ENCODE data around the gene TACC2. TPM values are rescaled to one million over a fixed set of nuclear protein-coding genes. Genes with fewer than 3 reads are reported as not detected.

TACC2 gene
- total and polyA plus RNA-seq, 2 donors (not counting 3 experiments of a cell fraction or from before 2014, with no cell fraction given), result 14.4 to 46.2 TPM

DNA sequence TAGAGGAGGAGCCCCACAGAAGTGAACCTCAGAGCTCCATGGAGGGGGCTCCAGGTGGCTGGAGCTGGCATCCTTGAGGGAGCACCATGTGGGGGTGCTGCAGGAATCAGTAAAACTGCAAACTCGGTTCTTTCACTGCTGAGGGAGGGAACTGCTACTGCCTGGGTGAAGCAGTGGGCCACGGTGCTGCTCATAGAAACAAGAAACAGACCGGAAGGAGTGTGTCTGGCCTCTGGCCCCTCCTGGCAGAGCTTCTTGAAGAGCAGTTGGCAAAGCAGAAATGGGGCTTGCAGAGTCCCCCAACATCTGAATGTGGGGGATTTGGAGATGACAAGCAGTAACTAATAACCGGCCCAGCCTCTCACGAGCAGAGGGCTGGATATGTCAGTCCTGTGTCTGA lies 23.8 kb downstream of the TACC2 start:
- dilution Hi-C loops (cut with MboI; ENCODE audit: extremely low pct_ligation_motif_present, low sequenced_read_pairs), result no loop called here
- no peaks in the 10 kb centered on the region for H4K20me1 ChIP-seq (replicated peaks; ENCODE audit: control insufficient read depth, extremely low read depth, insufficient read depth, low read length)
- H3K4me1 ChIP-seq (ENCODE audit: control insufficient read depth, extremely low read depth, insufficient read depth, low read length), result no peaks in the 10 kb centered on the region
- H3K27ac ChIP-seq (ENCODE audit: insufficient read depth, low read depth, low read length), result no peak overlapping the region
- ChIA-PET CTCF (interaction anchor here (0.6 to 1.0 kb wide), 2 partner anchors 30 to 42 kb away, joined by 3 read pairs; no protein-coding TSS in a partner anchor), POLR2A (no interaction called here)
- no peak overlapping the region for H3K9ac ChIP-seq (replicated peaks; ENCODE audit: extremely low read depth, insufficient read depth, low read length)
- no peaks in the 10 kb centered on the region for H3K79me2 ChIP-seq (ENCODE audit: control insufficient read depth, insufficient read depth, low read length)
- no peak overlapping the region for H3K4me2 ChIP-seq (ENCODE audit: insufficient read depth, low read length)
- no TSS peak for BruUV-seq (replicated peaks)
- H2AFZ ChIP-seq (ENCODE audit: low read depth, low read length), result no peak overlapping the region
- no peaks in the 10 kb centered on the region for H3K9me1 ChIP-seq (replicated peaks; ENCODE audit: control insufficient read depth, extremely low read depth, insufficient read depth, low read length)
- H3K27me3 ChIP-seq (ENCODE audit: control insufficient read depth in 2 of 2, insufficient read depth in 2 of 2, low read length in 2 of 2), result no peaks in the 10 kb centered on the region
- H3K9me3 ChIP-seq (replicated peaks; ENCODE audit: control insufficient read depth, insufficient read depth, low read length), result no peaks in the 10 kb centered on the region
- H3K4me3 ChIP-seq (replicated peaks in 1 of 3; ENCODE audit: insufficient read depth in 1 of 3, low read depth in 1 of 3, low read length in 3 of 3), result no peak overlapping the region
- TF ChIP-seq FOS (IDR thresholded peaks at IDR 0.05; ENCODE audit: borderline replicate concordance, insufficient read depth, low read length), result no peak
- TF ChIP-seq, protein P1, sequence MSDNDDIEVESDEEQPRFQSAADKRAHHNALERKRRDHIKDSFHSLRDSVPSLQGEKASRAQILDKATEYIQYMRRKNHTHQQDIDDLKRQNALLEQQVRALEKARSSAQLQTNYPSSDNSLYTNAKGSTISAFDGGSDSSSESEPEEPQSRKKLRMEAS (IDR thresholded peaks at IDR 0.05; ENCODE audit: insufficient read depth, insufficient read length), result no peak
- TF ChIP-seq, protein P2, sequence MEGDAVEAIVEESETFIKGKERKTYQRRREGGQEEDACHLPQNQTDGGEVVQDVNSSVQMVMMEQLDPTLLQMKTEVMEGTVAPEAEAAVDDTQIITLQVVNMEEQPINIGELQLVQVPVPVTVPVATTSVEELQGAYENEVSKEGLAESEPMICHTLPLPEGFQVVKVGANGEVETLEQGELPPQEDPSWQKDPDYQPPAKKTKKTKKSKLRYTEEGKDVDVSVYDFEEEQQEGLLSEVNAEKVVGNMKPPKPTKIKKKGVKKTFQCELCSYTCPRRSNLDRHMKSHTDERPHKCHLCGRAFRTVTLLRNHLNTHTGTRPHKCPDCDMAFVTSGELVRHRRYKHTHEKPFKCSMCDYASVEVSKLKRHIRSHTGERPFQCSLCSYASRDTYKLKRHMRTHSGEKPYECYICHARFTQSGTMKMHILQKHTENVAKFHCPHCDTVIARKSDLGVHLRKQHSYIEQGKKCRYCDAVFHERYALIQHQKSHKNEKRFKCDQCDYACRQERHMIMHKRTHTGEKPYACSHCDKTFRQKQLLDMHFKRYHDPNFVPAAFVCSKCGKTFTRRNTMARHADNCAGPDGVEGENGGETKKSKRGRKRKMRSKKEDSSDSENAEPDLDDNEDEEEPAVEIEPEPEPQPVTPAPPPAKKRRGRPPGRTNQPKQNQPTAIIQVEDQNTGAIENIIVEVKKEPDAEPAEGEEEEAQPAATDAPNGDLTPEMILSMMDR (IDR thresholded peaks at IDR 0.05; ENCODE audit: extremely low read depth in 1 of 2, insufficient read depth in 1 of 2, low read depth in 1 of 2, low read length in 2 of 2), result no peak
- TF ChIP-seq MYC (IDR thresholded peaks at IDR 0.05; ENCODE audit: low read depth, low read length), result no peak
- no peak for TF ChIP-seq POLR2A (IDR thresholded peaks at IDR 0.05; ENCODE audit: low read depth, low read length)
- TF ChIP-seq GATA2 (IDR thresholded peaks at IDR 0.05; ENCODE audit: insufficient read depth, insufficient read length, low read depth, low read length), result no peak
- no peak for TF ChIP-seq POLR2AphosphoS5 (IDR thresholded peaks at IDR 0.05; ENCODE audit: insufficient read depth, low read depth, low read length)
- TF ChIP-seq EZH2 (IDR thresholded peaks at IDR 0.05; ENCODE audit: borderline replicate concordance, low read depth, low read length, severe bottlenecking), result no peak
- no peak for TF ChIP-seq JUN (IDR thresholded peaks at IDR 0.05; ENCODE audit: borderline replicate concordance, insufficient read depth, insufficient read length, low read depth)
- DNase-seq (ENCODE audit: low read depth, low spot score), result no peak
- H3K36me3 ChIP-seq (ENCODE audit: control insufficient read depth in 2 of 2, extremely low read depth in 1 of 2, insufficient read depth in 2 of 2, low read length in 2 of 2), result no peaks in the 10 kb centered on the region
- FAIRE-seq, result no peak
- intact Hi-C loops (cut with micrococcal nuclease), result no loop called here
